ACC112 (cell line): ENCODE results near the gene WDR89.

ENCODE experiments used
- H2AFZ ChIP-seq: fragments of 200-600 bp; sonication (generic); one replicate; pipeline ENCODE4 v1.6.0; 2017; ENCODE audit warnings: antibody characterized with exemption, low read length; ENCODE audit not compliant: unreplicated experiment
- H3K27ac ChIP-seq: fragments of 200-600 bp; sonication (generic); 2 replicates; pipeline ENCODE4 v1.5.1; 2014; ENCODE audit warnings: low read depth, mild to moderate bottlenecking, antibody characterized with exemption, low read length, moderate library complexity
- H3K27me3 ChIP-seq: fragments of 200-600 bp; sonication (generic); 2 replicates; pipeline ENCODE4 v1.6.1; 2014; ENCODE audit warnings: mild to moderate bottlenecking, antibody characterized with exemption, low read length, moderate library complexity, mixed read lengths; ENCODE audit not compliant: insufficient read depth
- H3K36me3 ChIP-seq: fragments of 200-600 bp; sonication (generic); 2 replicates; pipeline ENCODE4 v1.6.1; 2016; ENCODE audit warnings: mild to moderate bottlenecking, antibody characterized with exemption, low read length, moderate library complexity, mixed read lengths; ENCODE audit not compliant: insufficient read depth
- H3K4me1 ChIP-seq: fragments of 200-600 bp; sonication (generic); one replicate; pipeline ENCODE4 v1.6.1; 2016; ENCODE audit warnings: low read length, mixed read lengths; ENCODE audit not compliant: insufficient read depth, unreplicated experiment, control insufficient read depth
- H3K4me3 ChIP-seq: fragments of 200-600 bp; sonication (generic); 2 replicates; pipeline ENCODE4 v1.5.1; 2014; ENCODE audit warnings: mild to moderate bottlenecking, low read depth, low read length
- H3K79me2 ChIP-seq: fragments of 200-600 bp; sonication (generic); one replicate; pipeline ENCODE4 v1.6.0; 2016; ENCODE audit warnings: low read length; ENCODE audit not compliant: control insufficient read depth, unreplicated experiment, insufficient read depth

Gene WDR89

DNA sequence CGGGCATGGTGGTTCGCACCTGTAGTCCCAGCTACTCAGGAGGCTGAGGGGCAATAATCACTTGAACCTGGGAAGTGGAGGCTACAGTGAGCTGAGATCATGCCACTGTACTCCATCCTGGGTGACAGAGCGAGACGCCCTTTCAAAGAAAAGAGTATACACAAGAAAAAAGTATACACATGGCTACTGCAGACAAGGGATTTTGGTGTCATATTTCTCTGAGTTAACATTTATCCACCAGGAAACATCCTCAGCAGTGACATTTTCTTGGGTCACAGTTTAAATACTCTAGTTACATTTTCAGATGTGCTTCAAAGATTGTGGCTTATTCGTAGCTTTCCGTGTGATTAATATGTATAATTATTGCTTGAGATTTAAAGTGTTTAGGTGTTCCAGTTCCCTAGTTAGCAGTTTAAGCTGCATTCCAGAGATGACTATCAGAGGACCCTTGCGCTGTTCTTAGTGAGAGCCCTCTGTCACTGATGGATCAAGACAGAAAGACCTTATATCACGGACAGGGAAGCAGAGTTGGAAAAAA, 93.8 kb downstream of the WDR89 start:
- H3K36me3 ChIP-seq: no peaks in the 10 kb centered on the region
- no peak overlapping the region for H3K27ac ChIP-seq
- no peak overlapping the region for H3K4me3 ChIP-seq
- no peak overlapping the region for H2AFZ ChIP-seq
- no peaks in the 10 kb centered on the region for H3K27me3 ChIP-seq
- peaks cover under 1% of the 10 kb centered on the region for H3K79me2 ChIP-seq
- peaks cover 16% of the 10 kb centered on the region for H3K4me1 ChIP-seq
